HepG2 (cell line): ENCODE results near the gene SLC6A6. TPM values are rescaled to one million over a fixed set of nuclear protein-coding genes. Genes with fewer than 3 reads are reported as not detected.
A peak's percentile ranks its signal among the peaks of the same experiment; 100 is the strongest.

Source experiments
- FIP1L1 ChIP-seq: fragments of 200-400 bp; formaldehyde crosslinking; IDR thresholded peaks from 2 replicates; pipeline ENCODE4 v1.6.1; 2018; ENCODE audit warnings: low read depth, mild to moderate bottlenecking, low read length, moderate library complexity, borderline replicate concordance; ENCODE audit not compliant: insufficient read depth
- KLF16 ChIP-seq, 2 experiments: sonication (generic) in 1 of 2; formaldehyde crosslinking in 1 of 2; IDR thresholded peaks; 2 replicates each; pipeline versions ENCODE4 v1.6.1 to v1.8.0; 2016 to 2023; ENCODE audit warnings: missing genetic modification reagents in 2 of 2, missing compliant biosample characterization in 1 of 2
- NFATC3 ChIP-seq: sonication (generic); formaldehyde crosslinking; IDR thresholded peaks from 2 replicates; pipeline ENCODE4 v1.5.1; 2020; ENCODE audit warnings: mild to moderate bottlenecking, missing genetic modification reagents
- STAT6 ChIP-seq: sonication (generic); formaldehyde crosslinking; IDR thresholded peaks from 2 replicates; pipeline ENCODE4 v1.4.0; 2020; ENCODE audit warnings: missing genetic modification reagents, mild to moderate bottlenecking, borderline replicate concordance
- ZNF761 ChIP-seq: sonication (generic); formaldehyde crosslinking; conservative IDR thresholded peaks from 2 replicates; pipeline ENCODE4 v1.4.0; 2020; ENCODE audit warnings: mild to moderate bottlenecking, missing genetic modification reagents
- polyA plus RNA-seq, 8 experiments: library from polyadenylated mRNA; depleted of rRNA in 3 of 8; stranded (reverse) in 7 of 8; unstranded in 1 of 8; fragments of >200 nt; fragmentation: Illumina TruSeq in 4 of 8; extraction: Trizol in 4 of 8; gene quantifications; 2 replicates each; pipeline versions ENCODE4 v1.2.1 to v1.2.3, GENCODE V29; 2011 to 2016; ENCODE audit warnings: low read depth in 4 of 8, missing spikeins in 1 of 8, mixed read lengths in 1 of 8; ENCODE audit not compliant: insufficient read depth in 1 of 8
- total RNA-seq, 5 experiments: library from RNA; depleted of rRNA; stranded (reverse); fragments of >200 nt; fragmentation: Illumina TruSeq; extraction: Trizol; gene quantifications; 2 replicates each; pipeline ENCODE4 v1.2.3, GENCODE V29; 2016; ENCODE audit warnings: low read depth in 1 of 5
- TF ChIP-seq, protein P1 (sequence below): sonication (generic); formaldehyde crosslinking; IDR thresholded peaks from 2 replicates; pipeline ENCODE4 v1.4.0; 2020; ENCODE audit warnings: mild to moderate bottlenecking, missing genetic modification reagents

SLC6A6 gene
- total and polyA plus RNA-seq, 2 of the 13 experiments (the other 11 are each of a cell fraction or from before 2014, with no cell fraction given): 14.1 to 20.7 TPM

DNA sequence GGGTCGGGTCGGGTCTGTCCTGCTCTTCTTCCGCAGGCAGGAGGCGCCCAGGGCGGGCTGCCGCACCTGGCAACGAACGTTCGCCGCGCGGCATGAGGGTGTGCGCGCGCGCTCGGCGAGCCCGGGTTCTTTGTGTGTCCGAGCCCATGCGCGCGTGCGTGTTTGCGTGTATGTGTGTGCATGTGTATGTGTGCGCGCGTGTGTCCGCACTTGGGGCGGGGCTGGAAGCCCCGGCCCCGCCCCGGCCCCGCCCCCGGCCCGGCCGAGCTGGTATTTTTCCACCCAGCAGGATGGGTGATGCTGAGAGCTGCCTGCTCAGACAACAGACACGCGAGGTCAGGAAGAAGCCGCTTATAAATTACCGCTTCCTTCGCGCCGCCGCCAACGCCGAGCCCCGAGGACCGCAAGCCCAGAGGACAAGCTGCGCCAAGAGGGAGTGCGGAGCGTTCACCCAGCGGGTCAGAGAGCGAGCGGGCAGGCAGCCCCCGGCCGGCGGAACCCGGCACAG lies at the start of gene SLC6A6 (continued):
- TF ChIP-seq, protein P1, sequence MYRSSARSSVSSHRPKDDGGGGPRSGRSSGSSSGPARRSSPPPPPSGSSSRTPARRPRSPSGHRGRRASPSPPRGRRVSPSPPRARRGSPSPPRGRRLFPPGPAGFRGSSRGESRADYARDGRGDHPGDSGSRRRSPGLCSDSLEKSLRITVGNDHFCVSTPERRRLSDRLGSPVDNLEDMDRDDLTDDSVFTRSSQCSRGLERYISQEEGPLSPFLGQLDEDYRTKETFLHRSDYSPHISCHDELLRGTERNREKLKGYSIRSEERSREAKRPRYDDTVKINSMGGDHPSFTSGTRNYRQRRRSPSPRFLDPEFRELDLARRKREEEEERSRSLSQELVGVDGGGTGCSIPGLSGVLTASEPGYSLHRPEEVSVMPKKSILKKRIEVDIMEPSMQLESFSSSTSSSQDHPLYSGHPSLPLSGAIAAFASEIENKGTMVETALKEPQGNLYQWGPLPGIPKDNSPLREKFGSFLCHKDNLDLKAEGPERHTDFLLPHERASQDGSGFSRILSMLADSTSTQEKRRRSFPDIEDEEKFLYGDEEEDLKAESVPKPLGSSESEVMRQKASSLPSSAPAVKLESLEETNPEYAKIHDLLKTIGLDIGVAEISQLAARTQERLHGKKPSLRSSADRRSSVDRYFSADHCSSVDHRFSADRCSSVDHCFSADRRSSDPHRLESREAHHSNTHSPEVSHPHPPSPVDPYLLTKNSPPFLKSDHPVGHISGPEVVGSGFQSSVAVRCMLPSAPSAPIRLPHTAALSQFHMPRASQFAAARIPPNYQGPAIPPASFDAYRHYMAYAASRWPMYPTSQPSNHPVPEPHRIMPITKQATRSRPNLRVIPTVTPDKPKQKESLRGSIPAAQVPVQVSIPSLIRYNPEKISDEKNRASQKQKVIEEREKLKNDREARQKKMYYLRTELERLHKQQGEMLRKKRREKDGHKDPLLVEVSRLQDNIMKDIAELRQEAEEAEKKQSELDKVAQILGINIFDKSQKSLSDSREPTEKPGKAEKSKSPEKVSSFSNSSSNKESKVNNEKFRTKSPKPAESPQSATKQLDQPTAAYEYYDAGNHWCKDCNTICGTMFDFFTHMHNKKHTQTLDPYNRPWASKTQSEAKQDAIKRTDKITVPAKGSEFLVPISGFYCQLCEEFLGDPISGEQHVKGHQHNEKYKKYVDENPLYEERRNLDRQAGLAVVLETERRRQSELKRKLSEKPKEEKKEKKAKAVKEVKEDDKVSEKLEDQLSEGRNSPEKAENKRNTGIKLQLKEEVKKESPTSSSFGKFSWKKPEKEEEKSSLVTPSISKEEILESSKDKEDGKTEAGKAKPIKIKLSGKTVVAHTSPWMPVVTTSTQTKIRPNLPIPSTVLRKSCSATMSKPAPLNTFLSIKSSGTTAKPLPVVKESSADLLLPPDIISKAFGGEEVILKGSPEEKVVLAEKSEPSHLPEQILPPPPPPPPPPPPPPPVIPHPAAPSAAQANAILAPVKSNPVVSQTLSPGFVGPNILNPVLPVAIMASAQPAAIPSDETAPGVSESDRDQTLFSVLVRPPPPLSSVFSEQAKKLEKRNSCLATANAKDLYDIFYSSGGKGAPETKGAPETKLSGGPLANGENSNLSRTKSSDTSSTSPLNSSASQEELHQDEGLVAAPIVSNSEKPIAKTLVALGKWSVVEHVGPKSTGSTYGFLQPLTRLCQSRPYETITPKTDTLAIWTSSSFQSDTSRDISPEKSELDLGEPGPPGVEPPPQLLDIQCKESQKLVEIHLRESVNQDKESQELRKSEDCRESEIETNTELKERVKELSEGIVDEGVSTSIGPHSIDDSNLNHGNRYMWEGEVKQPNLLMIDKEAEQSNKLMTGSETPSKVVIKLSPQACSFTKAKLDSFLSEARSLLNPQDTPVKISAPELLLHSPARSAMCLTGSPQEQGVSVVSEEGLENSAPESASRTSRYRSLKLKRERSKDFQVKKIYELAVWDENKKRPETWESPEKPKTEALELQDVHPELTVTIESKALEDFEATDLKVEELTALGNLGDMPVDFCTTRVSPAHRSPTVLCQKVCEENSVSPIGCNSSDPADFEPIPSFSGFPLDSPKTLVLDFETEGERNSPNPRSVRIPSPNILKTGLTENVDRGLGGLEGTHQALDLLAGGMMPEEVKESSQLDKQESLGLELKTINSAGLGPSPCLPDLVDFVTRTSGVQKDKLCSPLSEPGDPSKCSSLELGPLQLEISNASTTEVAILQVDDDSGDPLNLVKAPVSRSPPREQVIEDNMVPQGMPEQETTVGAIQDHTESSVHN (CRISPR knock-in tag): no peak
- TF ChIP-seq ZNF761 (CRISPR knock-in tag): no peak
- TF ChIP-seq KLF16 (CRISPR knock-in tag; IDR thresholded peaks at IDR 0.05): peak in 1 of 2 experiments; percentile 55; a peak in 1 of 4 replicates
- no peak for TF ChIP-seq FIP1L1
- no peak for TF ChIP-seq STAT6 (CRISPR knock-in tag)
- no peak for TF ChIP-seq NFATC3 (CRISPR knock-in tag)
- TF ChIP-seq, all 625 proteins: peak for 187
